ENCODE results near the gene JOSD2. TPM values are rescaled to one million over a fixed set of nuclear protein-coding genes. Genes with fewer than 3 reads are reported as not detected.
"Not testable (repeated sequence)": the region's sequence is repeated elsewhere in the genome, so short reads cannot be mapped to it uniquely, and the experiment has no call there.

The JOSD2 gene
- total RNA-seq, 1 donor: 22.8 TPM

DNA sequence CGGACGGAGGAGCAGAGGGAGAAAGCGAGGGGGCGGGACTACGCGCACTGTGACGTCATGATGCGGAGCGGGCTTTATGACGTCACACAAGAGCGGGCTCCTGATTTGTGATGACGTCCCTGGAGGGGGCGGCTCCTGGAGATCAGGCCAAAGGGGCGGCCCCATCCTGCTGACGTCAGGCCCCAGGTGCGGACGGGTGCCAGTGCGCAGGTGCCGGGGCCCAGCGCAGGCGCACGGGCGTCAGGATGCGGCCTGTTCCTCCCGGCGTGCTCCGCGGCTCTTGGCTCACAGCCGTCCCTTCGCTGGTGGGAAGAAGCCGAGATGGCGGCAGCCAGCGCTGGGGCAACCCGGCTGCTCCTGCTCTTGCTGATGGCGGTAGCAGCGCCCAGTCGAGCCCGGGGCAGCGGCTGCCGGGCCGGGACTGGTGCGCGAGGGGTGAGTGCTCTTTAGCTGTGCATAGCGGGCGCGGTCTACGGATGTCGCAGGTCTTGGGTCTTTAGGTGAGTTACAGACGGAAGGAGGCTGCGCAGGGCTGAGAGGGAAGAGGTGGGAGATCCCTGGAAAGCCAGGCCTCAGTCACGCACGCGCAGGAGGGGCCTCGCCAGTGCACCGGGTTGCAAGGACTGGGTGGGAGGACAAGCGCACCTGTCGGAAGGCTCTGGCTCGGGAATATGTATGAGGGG, 34.6 kb downstream of the JOSD2 start, which contains the start of the genes EMC10 and GARIN5A:
EMC10 (plus strand) TSS at position 284 of the 683 bp plus-strand sequence; CDS start at position 322, 38 bp downstream.
GARIN5A (minus strand) TSS at position 625 of the 683 bp plus-strand sequence; CDS start at position 165, 460 bp downstream.
- peak within 1 kb of the TSS; percentile 93 for H2AFZ ChIP-seq (ENCODE audit: low read length)
- H3K4me3 ChIP-seq (ENCODE audit: insufficient read depth, low read length): peak within 1 kb of the TSS; percentile 99
- TF ChIP-seq, protein P1, sequence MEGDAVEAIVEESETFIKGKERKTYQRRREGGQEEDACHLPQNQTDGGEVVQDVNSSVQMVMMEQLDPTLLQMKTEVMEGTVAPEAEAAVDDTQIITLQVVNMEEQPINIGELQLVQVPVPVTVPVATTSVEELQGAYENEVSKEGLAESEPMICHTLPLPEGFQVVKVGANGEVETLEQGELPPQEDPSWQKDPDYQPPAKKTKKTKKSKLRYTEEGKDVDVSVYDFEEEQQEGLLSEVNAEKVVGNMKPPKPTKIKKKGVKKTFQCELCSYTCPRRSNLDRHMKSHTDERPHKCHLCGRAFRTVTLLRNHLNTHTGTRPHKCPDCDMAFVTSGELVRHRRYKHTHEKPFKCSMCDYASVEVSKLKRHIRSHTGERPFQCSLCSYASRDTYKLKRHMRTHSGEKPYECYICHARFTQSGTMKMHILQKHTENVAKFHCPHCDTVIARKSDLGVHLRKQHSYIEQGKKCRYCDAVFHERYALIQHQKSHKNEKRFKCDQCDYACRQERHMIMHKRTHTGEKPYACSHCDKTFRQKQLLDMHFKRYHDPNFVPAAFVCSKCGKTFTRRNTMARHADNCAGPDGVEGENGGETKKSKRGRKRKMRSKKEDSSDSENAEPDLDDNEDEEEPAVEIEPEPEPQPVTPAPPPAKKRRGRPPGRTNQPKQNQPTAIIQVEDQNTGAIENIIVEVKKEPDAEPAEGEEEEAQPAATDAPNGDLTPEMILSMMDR (IDR thresholded peaks at IDR 0.05; ENCODE audit: extremely low read depth, low read depth, low read length): no peak
- DNase-seq (ENCODE audit: insufficient read length, low spot score, missing footprints): peak; percentile 100
- peaks cover 23% of the 10 kb centered on the region for H4K20me1 ChIP-seq (ENCODE audit: insufficient read depth, low read length)
- H3K9me3 ChIP-seq (ENCODE audit: low read depth, low read length): no peaks in the 10 kb centered on the region
- H3K4me2 ChIP-seq (ENCODE audit: insufficient read depth, low read length): peak within 1 kb of the TSS; percentile 84
- peaks cover 7% of the 10 kb centered on the region for H3K4me1 ChIP-seq (ENCODE audit: insufficient read depth, low read length)
- peaks cover 10% of the 10 kb centered on the region for H3K36me3 ChIP-seq (ENCODE audit: insufficient read depth, low read length)
- peak within 1 kb of the TSS; percentile 67 for H3K27ac ChIP-seq (ENCODE audit: low read depth, low read length)
- peaks cover 23% of the 10 kb centered on the region for H3K79me2 ChIP-seq (ENCODE audit: insufficient read depth, low read length)
- H3K27me3 ChIP-seq (ENCODE audit: insufficient read depth, low read length): no peaks in the 10 kb centered on the region

DNA sequence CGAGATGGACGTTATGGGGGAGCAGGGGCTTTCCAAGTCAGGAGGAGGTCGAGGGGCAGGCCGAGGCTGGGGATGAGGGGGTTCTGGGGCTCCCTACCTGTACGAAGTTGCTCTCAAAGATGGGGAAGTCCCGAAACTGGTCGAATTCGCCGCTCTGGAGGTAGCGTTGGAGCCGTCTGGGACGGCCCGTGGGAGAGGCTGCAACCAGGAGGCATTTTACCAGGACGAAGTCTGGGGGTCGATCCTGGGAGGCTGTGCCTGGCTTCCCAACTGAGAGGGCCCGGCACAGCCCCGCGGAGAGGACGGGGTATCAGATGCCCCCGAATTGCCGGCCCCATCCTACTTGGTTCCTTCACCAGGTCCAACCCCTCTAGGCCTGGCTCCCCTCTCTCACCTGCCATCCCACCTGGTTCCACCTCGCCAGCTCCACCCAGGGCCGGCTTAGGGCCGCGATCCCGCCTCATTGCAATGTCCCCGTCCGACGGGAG, 35.2 kb downstream of the JOSD2 start:
- H3K4me2 ChIP-seq (ENCODE audit: insufficient read depth, low read length): no peak overlapping the region
- TF ChIP-seq, protein P1 (IDR thresholded peaks at IDR 0.05; ENCODE audit: extremely low read depth, low read depth, low read length): no peak
- H4K20me1 ChIP-seq (ENCODE audit: insufficient read depth, low read length): peaks cover 23% of the 10 kb centered on the region
- no peaks in the 10 kb centered on the region for H3K27me3 ChIP-seq (ENCODE audit: insufficient read depth, low read length)
- no peak for DNase-seq (ENCODE audit: insufficient read length, low spot score, missing footprints)
- peaks cover 10% of the 10 kb centered on the region for H3K36me3 ChIP-seq (ENCODE audit: insufficient read depth, low read length)
- H3K27ac ChIP-seq (ENCODE audit: low read depth, low read length): no peak overlapping the region
- H2AFZ ChIP-seq (ENCODE audit: low read length): peak overlapping the region; percentile 37
- H3K9me3 ChIP-seq (ENCODE audit: low read depth, low read length): no peaks in the 10 kb centered on the region
- H3K4me3 ChIP-seq (ENCODE audit: insufficient read depth, low read length): peak overlapping the region; percentile 99
- H3K4me1 ChIP-seq (ENCODE audit: insufficient read depth, low read length): peaks cover 7% of the 10 kb centered on the region
- peaks cover 23% of the 10 kb centered on the region for H3K79me2 ChIP-seq (ENCODE audit: insufficient read depth, low read length)

DNA sequence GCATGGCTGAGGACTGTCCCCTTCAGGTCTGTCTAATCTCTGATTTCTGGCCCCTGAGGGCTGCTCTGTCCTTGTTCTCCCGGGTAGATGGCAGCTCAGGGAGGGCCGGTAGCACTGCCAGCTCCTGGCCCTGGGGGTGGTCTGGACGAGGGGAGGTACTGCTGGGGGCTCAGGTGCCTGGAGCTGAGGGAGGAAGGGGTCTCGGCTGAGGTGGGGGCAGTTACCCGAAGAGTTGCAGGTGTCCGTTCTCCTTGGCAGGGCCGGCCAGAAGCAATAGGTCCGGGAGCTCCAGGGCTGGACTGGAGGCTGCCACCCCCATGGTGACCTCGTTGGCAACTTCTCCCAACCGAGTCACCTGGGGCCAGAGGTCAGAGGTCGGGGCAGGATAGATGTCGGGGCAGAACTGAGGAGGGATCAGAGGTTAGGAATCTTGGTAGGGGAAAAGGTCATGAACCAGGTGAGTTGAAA, 35.9 kb downstream of the JOSD2 start:
- Histone ChIP-seq H3K36me3 (ENCODE audit: insufficient read depth, low read length) (peaks cover 10% of the 10 kb centered on the region), H3K27me3 (ENCODE audit: insufficient read depth, low read length) (no peaks in the 10 kb centered on the region), H4K20me1 (ENCODE audit: insufficient read depth, low read length) (peaks cover 23% of the 10 kb centered on the region), H3K4me1 (ENCODE audit: insufficient read depth, low read length) (peaks cover 7% of the 10 kb centered on the region), H2AFZ (ENCODE audit: low read length) (no peak overlapping the region), H3K79me2 (ENCODE audit: insufficient read depth, low read length) (peaks cover 23% of the 10 kb centered on the region), H3K4me2 (ENCODE audit: insufficient read depth, low read length) (no peak overlapping the region), H3K4me3 (ENCODE audit: insufficient read depth, low read length) (no peak overlapping the region), H3K27ac (ENCODE audit: low read depth, low read length) (no peak overlapping the region), H3K9me3 (ENCODE audit: low read depth, low read length) (no peaks in the 10 kb centered on the region)
- TF ChIP-seq, protein P1 (IDR thresholded peaks at IDR 0.05; ENCODE audit: extremely low read depth, low read depth, low read length): no peak
- no peak for DNase-seq (ENCODE audit: insufficient read length, low spot score, missing footprints)

DNA sequence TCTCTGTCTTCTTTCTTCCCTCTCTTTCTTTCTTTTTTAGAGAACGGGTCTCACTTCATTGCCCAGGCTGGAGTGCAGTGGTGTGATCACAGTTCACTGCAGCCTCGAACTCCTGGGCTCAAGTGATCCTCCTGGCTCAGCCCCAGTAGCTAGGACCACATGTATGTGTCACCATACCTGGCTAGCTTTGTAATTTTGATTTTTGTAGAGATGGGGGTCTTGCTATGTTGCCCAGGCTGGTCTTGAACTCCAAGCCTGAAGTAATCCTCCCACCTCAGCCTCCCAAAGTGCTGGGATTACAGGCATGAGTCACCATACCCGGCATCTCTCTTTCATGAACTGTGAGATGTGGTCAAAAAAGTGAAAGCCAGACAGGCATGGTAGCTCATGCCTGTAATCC, 37.7 kb downstream of the JOSD2 start:
- H3K79me2 ChIP-seq (ENCODE audit: insufficient read depth, low read length): peaks cover 12% of the 10 kb centered on the region

More for the DNA sequence above, 37.7 kb downstream of the JOSD2 start:
- H3K27ac ChIP-seq (ENCODE audit: low read depth, low read length); H3K4me1 ChIP-seq (ENCODE audit: insufficient read depth, low read length); H3K9me3 ChIP-seq (ENCODE audit: low read depth, low read length); DNase-seq (ENCODE audit: insufficient read length, low spot score, missing footprints); H3K36me3 ChIP-seq (ENCODE audit: insufficient read depth, low read length); H3K27me3 ChIP-seq (ENCODE audit: insufficient read depth, low read length); H3K4me3 ChIP-seq (ENCODE audit: insufficient read depth, low read length); H3K4me2 ChIP-seq (ENCODE audit: insufficient read depth, low read length); H2AFZ ChIP-seq (ENCODE audit: low read length): not testable (repeated sequence)
- peaks cover 11% of the 10 kb centered on the region for H4K20me1 ChIP-seq (ENCODE audit: insufficient read depth, low read length)

Measured in osteoblast (primary cell).